Measurements from ENCODE around the gene SMYD4. TPM values are rescaled to one million over a fixed set of nuclear protein-coding genes. Genes with fewer than 3 reads are reported as not detected.
"Not testable (repeated sequence)": the region's sequence is repeated elsewhere in the genome, so short reads cannot be mapped to it uniquely, and the experiment has no call there.

SMYD4 gene
- total RNA-seq, 1 donor from 2014 or later, result 8.8 TPM

- DNase-seq (ENCODE audit: low read depth), result no peak
Measured at GRCh38 chr17:1759529-1759928, 70.2 kb downstream of the SMYD4 start.

- DNase-seq (ENCODE audit: low read depth), result no peak
Measured at GRCh38 chr17:1758807-1759206, 70.9 kb downstream of the SMYD4 start.

- DNase-seq (ENCODE audit: low read depth), result no peak
Measured at GRCh38 chr17:1755827-1756262, 73.9 kb downstream of the SMYD4 start.

GRCh38 chr17:1755252-1755826 is 74.4 kb downstream of the SMYD4 start:
- no peak for DNase-seq (ENCODE audit: low read depth)

GRCh38 chr17:1754430-1755112 is 75.1 kb downstream of the SMYD4 start:
- DNase-seq (ENCODE audit: low read depth), result no peak

- DNase-seq (ENCODE audit: low read depth), result no peak
Measured at GRCh38 chr17:1753767-1754429, 75.8 kb downstream of the SMYD4 start.

GRCh38 chr17:1752425-1753262 is 77.1 kb downstream of the SMYD4 start:
- peak; percentile 46 for DNase-seq (ENCODE audit: low read depth)

- no peak for DNase-seq (ENCODE audit: low read depth)
Measured at GRCh38 chr17:1750628-1751027, 79.1 kb downstream of the SMYD4 start.

- DNase-seq (ENCODE audit: low read depth), result no peak
Measured at GRCh38 chr17:1746975-1747543, 82.6 kb downstream of the SMYD4 start.

- DNase-seq (ENCODE audit: low read depth), result no peak
Measured at GRCh38 chr17:1745513-1746020, 84.1 kb downstream of the SMYD4 start.

- DNase-seq (ENCODE audit: low read depth), result no peak
Measured at GRCh38 chr17:1744551-1745512, 84.9 kb downstream of the SMYD4 start.

GRCh38 chr17:1743088-1743439 is 86.6 kb downstream of the SMYD4 start:
- DNase-seq (ENCODE audit: low read depth), result no peak

- no peak for DNase-seq (ENCODE audit: low read depth)
Measured at GRCh38 chr17:1742371-1743087, 87.2 kb downstream of the SMYD4 start, which contains the start of gene SERPINF2. TSS of gene SERPINF2 (plus strand) at chr17:1742871. CDS start at chr17:1744996, 2,125 bp downstream.

- not testable (repeated sequence) for DNase-seq (ENCODE audit: low read depth)
Measured at GRCh38 chr17:1741899-1742298, 87.8 kb downstream of the SMYD4 start.

- DNase-seq (ENCODE audit: low read depth), result no peak
Measured at GRCh38 chr17:1737531-1738291, 92.0 kb downstream of the SMYD4 start.

- DNase-seq (ENCODE audit: low read depth), result peak; percentile 69
Measured at GRCh38 chr17:1736348-1737281, 93.1 kb downstream of the SMYD4 start.

- DNase-seq (ENCODE audit: low read depth), result no peak
Measured at GRCh38 chr17:1735834-1736347, 93.8 kb downstream of the SMYD4 start.

Data from myocyte (in vitro differentiated cells).